ENCODE results near the gene UBN1. TPM values are rescaled to one million over a fixed set of nuclear protein-coding genes. Genes with fewer than 3 reads are reported as not detected.

UBN1 gene
- total and polyA plus RNA-seq, 2 experiments from 2014 or later, result 21.4 to 33.4 TPM

- Histone ChIP-seq H3K27ac (peak overlapping the region; percentile 48), H3K36me3 (peaks cover 51% of the 10 kb centered on the region), H3K9me3 (ENCODE audit: low read depth) (no peaks in the 10 kb centered on the region), H3K27me3 (no peaks in the 10 kb centered on the region), H3K4me1 (ENCODE audit: low read depth) (peaks cover 9% of the 10 kb centered on the region), H3K4me3 (no peak overlapping the region)
- TF ChIP-seq CTCF (IDR thresholded peaks at IDR 0.05; ENCODE audit: low read depth, low read length), result no peak
- DNase-seq (ENCODE audit: low read depth in 1 of 2, low spot score in 1 of 2), result peak in 1 of 2 donors; percentile 72
Measured at GRCh38 chr16:4882000-4882632, 34.8 kb downstream of the UBN1 start.

- no peak overlapping the region for H3K4me3 ChIP-seq
- peaks cover 48% of the 10 kb centered on the region for H3K36me3 ChIP-seq
- DNase-seq (ENCODE audit: low read depth in 1 of 2, low spot score in 1 of 2), result peak; percentile 34 to 63
- H3K27ac ChIP-seq, result peak overlapping the region; percentile 48
- no peaks in the 10 kb centered on the region for H3K9me3 ChIP-seq (ENCODE audit: low read depth)
- no peak for TF ChIP-seq CTCF (IDR thresholded peaks at IDR 0.05; ENCODE audit: low read depth, low read length)
- peaks cover 9% of the 10 kb centered on the region for H3K4me1 ChIP-seq (ENCODE audit: low read depth)
- H3K27me3 ChIP-seq, result no peaks in the 10 kb centered on the region
Measured at GRCh38 chr16:4882633-4883285, 35.5 kb downstream of the UBN1 start.

GRCh38 chr16:4883501-4883900 lies 36.2 kb downstream of the UBN1 start:
- H3K36me3 ChIP-seq, result peaks cover 41% of the 10 kb centered on the region
- no peak overlapping the region for H3K4me3 ChIP-seq

GRCh38 chr16:4884209-4884608 lies 36.9 kb downstream of the UBN1 start:
- no peak for DNase-seq (ENCODE audit: low read depth in 1 of 2, low spot score in 1 of 2)
- Histone ChIP-seq H3K4me1 (ENCODE audit: low read depth) (peaks cover 9% of the 10 kb centered on the region), H3K4me3 (no peak overlapping the region), H3K9me3 (ENCODE audit: low read depth) (no peaks in the 10 kb centered on the region), H3K36me3 (peaks cover 40% of the 10 kb centered on the region), H3K27me3 (no peaks in the 10 kb centered on the region), H3K27ac (no peak overlapping the region)
- TF ChIP-seq CTCF (IDR thresholded peaks at IDR 0.05; ENCODE audit: low read depth, low read length), result no peak

More at GRCh38 chr16:4883501-4883900, 36.2 kb downstream of the UBN1 start:
- DNase-seq (ENCODE audit: low read depth in 1 of 2, low spot score in 1 of 2), result no peak
- TF ChIP-seq CTCF (IDR thresholded peaks at IDR 0.05; ENCODE audit: low read depth, low read length), result no peak
- Histone ChIP-seq H3K9me3 (ENCODE audit: low read depth) (no peaks in the 10 kb centered on the region), H3K27me3 (no peaks in the 10 kb centered on the region), H3K4me1 (ENCODE audit: low read depth) (peaks cover 9% of the 10 kb centered on the region), H3K27ac (peak overlapping the region; percentile 48)

- DNase-seq (ENCODE audit: low read depth in 1 of 2, low spot score in 1 of 2), result no peak
- Histone ChIP-seq H3K9me3 (ENCODE audit: low read depth) (no peaks in the 10 kb centered on the region), H3K4me3 (no peak overlapping the region), H3K4me1 (ENCODE audit: low read depth) (peaks cover 9% of the 10 kb centered on the region), H3K27ac (no peak overlapping the region), H3K36me3 (peaks cover 35% of the 10 kb centered on the region), H3K27me3 (no peaks in the 10 kb centered on the region)
- TF ChIP-seq CTCF (IDR thresholded peaks at IDR 0.05; ENCODE audit: low read depth, low read length), result no peak
Measured at GRCh38 chr16:4884972-4885874, 37.9 kb downstream of the UBN1 start.

All from cardiac muscle cell (in vitro differentiated cells and primary cell).